ENCODE data around the gene LRRK2.

Gene LRRK2

GRCh38 chr12:40262657-40263056 is 37.9 kb downstream of the LRRK2 start:
- TF ChIP-seq POU2F2 (IDR thresholded peaks at IDR 0.05; ENCODE audit: low read depth, low read length): no peak
- TF ChIP-seq TAF1 (IDR thresholded peaks at IDR 0.05; ENCODE audit: low read depth, low read length): no peak
- TF ChIP-seq POLR2A (IDR thresholded peaks at IDR 0.05; ENCODE audit: low read depth, low read length): no peak
- no peak for TF ChIP-seq SPI1 (IDR thresholded peaks at IDR 0.05; ENCODE audit: low read depth, low read length)
- no peak for TF ChIP-seq PAX5 (IDR thresholded peaks at IDR 0.05; ENCODE audit: insufficient read depth, low read length, severe bottlenecking)
- TF ChIP-seq POLR2AphosphoS5 (IDR thresholded peaks at IDR 0.05; ENCODE audit: low read depth, low read length): no peak
- DNase-seq (ENCODE audit: insufficient read length, low spot score) (no peak), FAIRE-seq (peak; percentile 85)

GRCh38 chr12:40263616-40264409 is 39.0 kb downstream of the LRRK2 start:
- DNase-seq (ENCODE audit: insufficient read length, low spot score) (no peak), FAIRE-seq (no peak)
- TF ChIP-seq POU2F2 (IDR thresholded peaks at IDR 0.05; ENCODE audit: low read depth, low read length) (no peak), POLR2A (IDR thresholded peaks at IDR 0.05; ENCODE audit: low read depth, low read length) (no peak), SPI1 (IDR thresholded peaks at IDR 0.05; ENCODE audit: low read depth, low read length) (peak; percentile 22; the same call in 1 of the 2 replicates), TAF1 (IDR thresholded peaks at IDR 0.05; ENCODE audit: low read depth, low read length) (no peak)

- no peak for FAIRE-seq
- TF ChIP-seq PAX5 (IDR thresholded peaks at IDR 0.05; ENCODE audit: insufficient read depth, low read length, severe bottlenecking): no peak
- TF ChIP-seq POU2F2 (IDR thresholded peaks at IDR 0.05; ENCODE audit: low read depth, low read length): no peak
- no peak for TF ChIP-seq SPI1 (IDR thresholded peaks at IDR 0.05; ENCODE audit: low read depth, low read length)
- no peak for DNase-seq (ENCODE audit: insufficient read length, low spot score)
Observed at GRCh38 chr12:40271981-40272664, 47.3 kb downstream of the LRRK2 start.

- no peak for DNase-seq (ENCODE audit: insufficient read length, low spot score)
- no peak for FAIRE-seq
- no peak for TF ChIP-seq SPI1 (IDR thresholded peaks at IDR 0.05; ENCODE audit: low read depth, low read length)
- no peak for TF ChIP-seq POLR2A (IDR thresholded peaks at IDR 0.05; ENCODE audit: low read depth, low read length)
- TF ChIP-seq TAF1 (IDR thresholded peaks at IDR 0.05; ENCODE audit: low read depth, low read length): no peak
- no peak for TF ChIP-seq PAX5 (IDR thresholded peaks at IDR 0.05; ENCODE audit: insufficient read depth, low read length, severe bottlenecking)
- TF ChIP-seq POU2F2 (IDR thresholded peaks at IDR 0.05; ENCODE audit: low read depth, low read length): no peak
- TF ChIP-seq POLR2AphosphoS5 (IDR thresholded peaks at IDR 0.05; ENCODE audit: low read depth, low read length): no peak
Observed at GRCh38 chr12:40281791-40282364, 57.1 kb downstream of the LRRK2 start.

- TF ChIP-seq PAX5 (IDR thresholded peaks at IDR 0.05; ENCODE audit: insufficient read depth, low read length, severe bottlenecking) (no peak), POLR2AphosphoS5 (IDR thresholded peaks at IDR 0.05; ENCODE audit: low read depth, low read length) (no peak), SPI1 (IDR thresholded peaks at IDR 0.05; ENCODE audit: low read depth, low read length) (no peak), TAF1 (IDR thresholded peaks at IDR 0.05; ENCODE audit: low read depth, low read length) (no peak), POU2F2 (IDR thresholded peaks at IDR 0.05; ENCODE audit: low read depth, low read length) (no peak), POLR2A (IDR thresholded peaks at IDR 0.05; ENCODE audit: low read depth, low read length) (no peak)
- no peak for FAIRE-seq
Observed at GRCh38 chr12:40286583-40286982, 61.8 kb downstream of the LRRK2 start.

GRCh38 chr12:40287369-40287975 is 62.7 kb downstream of the LRRK2 start:
- DNase-seq (ENCODE audit: insufficient read length, low spot score) (no peak), FAIRE-seq (no peak)
- TF ChIP-seq POLR2AphosphoS5 (IDR thresholded peaks at IDR 0.05; ENCODE audit: low read depth, low read length) (no peak), POU2F2 (IDR thresholded peaks at IDR 0.05; ENCODE audit: low read depth, low read length) (no peak), SPI1 (IDR thresholded peaks at IDR 0.05; ENCODE audit: low read depth, low read length) (no peak), POLR2A (IDR thresholded peaks at IDR 0.05; ENCODE audit: low read depth, low read length) (no peak), PAX5 (IDR thresholded peaks at IDR 0.05; ENCODE audit: insufficient read depth, low read length, severe bottlenecking) (no peak), TAF1 (IDR thresholded peaks at IDR 0.05; ENCODE audit: low read depth, low read length) (no peak)

More at GRCh38 chr12:40286583-40286982, 61.8 kb downstream of the LRRK2 start:
- DNase-seq (ENCODE audit: insufficient read length, low spot score): no peak

GRCh38 chr12:40292788-40293429 is 68.1 kb downstream of the LRRK2 start:
- no peak for FAIRE-seq
- no peak for TF ChIP-seq POLR2A (IDR thresholded peaks at IDR 0.05; ENCODE audit: low read depth, low read length)
- no peak for TF ChIP-seq TAF1 (IDR thresholded peaks at IDR 0.05; ENCODE audit: low read depth, low read length)
- TF ChIP-seq POLR2AphosphoS5 (IDR thresholded peaks at IDR 0.05; ENCODE audit: low read depth, low read length): no peak
- TF ChIP-seq POU2F2 (IDR thresholded peaks at IDR 0.05; ENCODE audit: low read depth, low read length): no peak
- TF ChIP-seq PAX5 (IDR thresholded peaks at IDR 0.05; ENCODE audit: insufficient read depth, low read length, severe bottlenecking): no peak
- no peak for TF ChIP-seq SPI1 (IDR thresholded peaks at IDR 0.05; ENCODE audit: low read depth, low read length)

GRCh38 chr12:40298341-40298740 is 73.5 kb downstream of the LRRK2 start:
- TF ChIP-seq TAF1 (IDR thresholded peaks at IDR 0.05; ENCODE audit: low read depth, low read length) (no peak), POLR2A (IDR thresholded peaks at IDR 0.05; ENCODE audit: low read depth, low read length) (no peak), POU2F2 (IDR thresholded peaks at IDR 0.05; ENCODE audit: low read depth, low read length) (no peak), PAX5 (IDR thresholded peaks at IDR 0.05; ENCODE audit: insufficient read depth, low read length, severe bottlenecking) (no peak), POLR2AphosphoS5 (IDR thresholded peaks at IDR 0.05; ENCODE audit: low read depth, low read length) (no peak), SPI1 (IDR thresholded peaks at IDR 0.05; ENCODE audit: low read depth, low read length) (no peak)
- no peak for FAIRE-seq
- DNase-seq (ENCODE audit: insufficient read length, low spot score): no peak

More at GRCh38 chr12:40292788-40293429, 68.1 kb downstream of the LRRK2 start:
- DNase-seq (ENCODE audit: insufficient read length, low spot score): no peak

All from GM12891 (cell line).